ENCODE results near the gene CEP112. TPM values are rescaled to one million over a fixed set of nuclear protein-coding genes. Genes with fewer than 3 reads are reported as not detected.

Gene CEP112
- total and polyA plus RNA-seq, 10 of the 15 experiments (the other 5 are each of a cell fraction or from before 2014, with no cell fraction given): 0.11 to 3.8 (median 0.32) TPM; not detected in 1

GRCh38 chr17:66222798-66223350 lies 30.9 kb upstream of the CEP112 start:
- WGBS (ENCODE audit: insufficient coverage, insufficient replicate concordance, low lambda C conversion rate, missing lambda C conversion rate): 18% methylated on average over 5 of the region's 5 CpGs
- intact Hi-C loops (cut with micrococcal nuclease; ENCODE audit: unreplicated experiment): no loop called here
- no peak for FAIRE-seq

More at GRCh38 chr17:66222798-66223350, 30.9 kb upstream of the CEP112 start:
- H3K9ac ChIP-seq (ENCODE audit: control insufficient read depth, insufficient read depth, low read length): no peak overlapping the region
- H3K4me3 ChIP-seq: no peak overlapping the region
- no peak for TF ChIP-seq CEBPB (IDR thresholded peaks at IDR 0.05; ENCODE audit: borderline replicate concordance in 1 of 2, low read depth in 2 of 2, low read length in 2 of 2)
- TF ChIP-seq SMC3 (IDR thresholded peaks at IDR 0.05; ENCODE audit: borderline replicate concordance, low read length): no peak
- no peak for TF ChIP-seq IKZF1 (conservative IDR thresholded peaks at IDR 0.05)
- TF ChIP-seq RUNX3 (IDR thresholded peaks at IDR 0.05; ENCODE audit: low read length): no peak
- TF ChIP-seq SUPT20H (IDR thresholded peaks at IDR 0.05; ENCODE audit: borderline replicate concordance, control insufficient read depth, low read depth, low read length): no peak
- no peak for TF ChIP-seq E2F4 (IDR thresholded peaks at IDR 0.05; ENCODE audit: low read depth, low read length)
- TF ChIP-seq KDM1A (IDR thresholded peaks at IDR 0.05; ENCODE audit: borderline replicate concordance): no peak
- no peak for TF ChIP-seq POLR2AphosphoS2 (IDR thresholded peaks at IDR 0.05; ENCODE audit: low read depth, low read length)
- no peak for TF ChIP-seq CHD4 (IDR thresholded peaks at IDR 0.05)
- TF ChIP-seq RELB (IDR thresholded peaks at IDR 0.05; ENCODE audit: low read depth): no peak
- TF ChIP-seq SPI1 (IDR thresholded peaks at IDR 0.05; ENCODE audit: borderline replicate concordance, insufficient read depth, low read depth, low read length): no peak
- no peak for TF ChIP-seq POLR2AphosphoS5 (IDR thresholded peaks at IDR 0.05; ENCODE audit: low read length)
- in situ Hi-C loops (cut with MboI): no loop called here
- ChIA-PET POLR2A (no interaction called here), SMC1A (ENCODE audit: uncharacterized antibody, unreplicated experiment) (no interaction called here), RAD21 (ENCODE audit: unreplicated experiment) (no interaction called here), CTCF (interaction anchor here (0.6 kb wide), 1 partner anchor 848 kb away, joined by 3 read pairs; no protein-coding TSS in a partner anchor)
- no peak overlapping the region for H3K27ac ChIP-seq (ENCODE audit: control insufficient read depth, insufficient read depth)
- no peaks in the 10 kb centered on the region for H3K9me3 ChIP-seq (replicated peaks; ENCODE audit: control insufficient read depth, insufficient read depth, low read length)
- no peak for DNase-seq (ENCODE audit: low read depth, low spot score)
- no TSS peak for BruUV-seq (replicated peaks)
- no peaks in the 10 kb centered on the region for H3K79me2 ChIP-seq (ENCODE audit: control insufficient read depth, insufficient read depth, low read length)
- H3K4me2 ChIP-seq (ENCODE audit: control insufficient read depth, insufficient read depth): no peak overlapping the region
- no peaks in the 10 kb centered on the region for H4K20me1 ChIP-seq (ENCODE audit: control insufficient read depth, insufficient read depth)
- ATAC-seq: no peak
- no peak overlapping the region for H2AFZ ChIP-seq (ENCODE audit: control insufficient read depth, low read depth, low read length)
- no peaks in the 10 kb centered on the region for H3K36me3 ChIP-seq (ENCODE audit: control insufficient read depth in 2 of 2, insufficient read depth in 2 of 2, low read length in 1 of 2)
- 0 out of 4 replicates have a peak, but pooled peaks cover 0 to 2% of the 10 kb centered on the region in 2 experiments for H3K27me3 ChIP-seq (replicated peaks in 1 of 2; ENCODE audit: control insufficient read depth in 2 of 2, insufficient read depth in 2 of 2, low read length in 1 of 2)
- no peaks in the 10 kb centered on the region for H3K4me1 ChIP-seq (ENCODE audit: control insufficient read depth, insufficient read depth, low read length)

All from GM12878 (cell line).